GM12875 (cell line): Measurements from ENCODE around the gene SNX7.

ENCODE experiments used
- H3K4me3 ChIP-seq: one replicate; pipeline ENCODE4 v1.5.1; 2011; ENCODE audit warnings: low read depth, low read length, control low read depth
- TF ChIP-seq, protein P1 (sequence below): IDR thresholded peaks from 2 replicates; pipeline ENCODE4 v1.5.1; 2011; ENCODE audit warnings: low read depth, mild to moderate bottlenecking, control low read depth, inconsistent platforms, low read length, moderate library complexity, borderline replicate concordance; ENCODE audit not compliant: insufficient read depth

SNX7 gene

GRCh38 chr1:98733782-98734112 lies 72.2 kb downstream of the SNX7 start:
- no peak overlapping the region for H3K4me3 ChIP-seq
- TF ChIP-seq, protein P1, sequence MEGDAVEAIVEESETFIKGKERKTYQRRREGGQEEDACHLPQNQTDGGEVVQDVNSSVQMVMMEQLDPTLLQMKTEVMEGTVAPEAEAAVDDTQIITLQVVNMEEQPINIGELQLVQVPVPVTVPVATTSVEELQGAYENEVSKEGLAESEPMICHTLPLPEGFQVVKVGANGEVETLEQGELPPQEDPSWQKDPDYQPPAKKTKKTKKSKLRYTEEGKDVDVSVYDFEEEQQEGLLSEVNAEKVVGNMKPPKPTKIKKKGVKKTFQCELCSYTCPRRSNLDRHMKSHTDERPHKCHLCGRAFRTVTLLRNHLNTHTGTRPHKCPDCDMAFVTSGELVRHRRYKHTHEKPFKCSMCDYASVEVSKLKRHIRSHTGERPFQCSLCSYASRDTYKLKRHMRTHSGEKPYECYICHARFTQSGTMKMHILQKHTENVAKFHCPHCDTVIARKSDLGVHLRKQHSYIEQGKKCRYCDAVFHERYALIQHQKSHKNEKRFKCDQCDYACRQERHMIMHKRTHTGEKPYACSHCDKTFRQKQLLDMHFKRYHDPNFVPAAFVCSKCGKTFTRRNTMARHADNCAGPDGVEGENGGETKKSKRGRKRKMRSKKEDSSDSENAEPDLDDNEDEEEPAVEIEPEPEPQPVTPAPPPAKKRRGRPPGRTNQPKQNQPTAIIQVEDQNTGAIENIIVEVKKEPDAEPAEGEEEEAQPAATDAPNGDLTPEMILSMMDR = no peak

- no peak overlapping the region for H3K4me3 ChIP-seq
- TF ChIP-seq, protein P1 = no peak
Measured at GRCh38 chr1:98735756-98736155, 74.2 kb downstream of the SNX7 start.

GRCh38 chr1:98737835-98738234 lies 76.3 kb downstream of the SNX7 start:
- no peak overlapping the region for H3K4me3 ChIP-seq
- TF ChIP-seq, protein P1 = no peak

DNA sequence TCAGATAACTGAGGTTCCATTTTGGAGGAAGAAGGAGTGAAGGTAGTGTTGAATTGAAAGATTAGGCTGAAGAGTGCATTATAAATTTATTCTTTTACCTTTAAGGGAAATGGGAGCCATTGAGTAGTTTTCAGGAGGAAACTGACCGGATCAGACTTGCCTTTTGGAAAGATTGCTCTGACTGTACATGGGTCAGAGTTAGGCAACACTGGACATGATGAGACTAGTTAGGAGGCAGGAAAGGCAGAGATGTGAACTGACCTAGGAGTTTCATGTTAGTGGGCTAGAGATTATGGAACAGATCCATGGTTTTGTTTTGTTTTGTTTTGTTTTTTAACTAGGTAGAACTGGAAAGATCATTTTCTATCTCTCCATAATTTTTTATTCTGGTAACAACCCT lies 78.2 kb downstream of the SNX7 start:
- TF ChIP-seq, protein P1 = no peak

DNA sequence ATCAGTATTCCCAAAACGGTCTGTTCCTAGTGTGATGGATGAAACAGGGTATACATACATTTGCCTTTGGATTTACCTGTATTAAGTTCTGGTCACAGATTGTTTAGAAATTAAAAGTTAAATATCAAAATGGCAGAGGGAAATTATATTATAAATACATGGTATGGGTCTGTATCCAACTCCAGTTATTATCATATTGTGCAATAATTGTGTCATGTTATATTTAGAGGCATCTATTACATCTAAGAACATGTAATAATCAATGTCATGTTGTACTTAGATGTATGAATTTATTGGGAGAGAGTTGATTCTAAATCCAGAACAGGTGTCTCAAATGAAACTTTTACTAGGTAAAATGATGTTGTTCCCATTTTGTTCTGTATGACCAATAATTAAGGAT lies 79.6 kb downstream of the SNX7 start:
- no peak overlapping the region for H3K4me3 ChIP-seq

More for the DNA sequence above, 78.2 kb downstream of the SNX7 start:
- no peak overlapping the region for H3K4me3 ChIP-seq

DNA sequence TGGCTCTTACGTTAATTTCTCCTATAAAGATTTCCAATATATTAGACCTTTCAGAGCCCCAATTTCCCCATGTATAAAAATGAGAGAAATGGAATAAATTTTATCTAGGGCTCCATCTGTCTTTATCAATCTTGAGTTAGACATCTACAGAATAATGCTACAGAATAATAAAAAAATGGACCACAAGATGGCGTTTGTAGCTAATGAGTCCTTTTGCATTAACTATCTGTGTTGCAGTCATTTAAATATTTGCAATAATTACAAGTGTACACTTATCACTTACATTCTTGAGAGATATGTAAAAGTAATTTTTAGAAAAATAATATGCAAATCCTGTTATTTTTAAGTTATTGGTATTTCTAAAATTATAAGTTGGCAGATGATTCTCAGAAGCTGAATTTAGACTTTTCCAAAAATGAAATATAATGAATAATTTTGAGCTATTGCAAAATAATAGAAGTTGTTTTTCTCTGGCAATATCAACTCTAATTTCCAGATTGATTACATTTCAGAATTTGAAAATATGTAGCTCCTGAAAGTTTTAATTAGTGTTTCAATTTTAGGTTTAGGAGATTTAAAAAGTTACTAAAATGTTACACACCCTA lies 87.7 kb downstream of the SNX7 start:
- TF ChIP-seq, protein P1 = no peak
- H3K4me3 ChIP-seq = no peak overlapping the region

More for the DNA sequence above, 79.6 kb downstream of the SNX7 start:
- TF ChIP-seq, protein P1 = no peak

GRCh38 chr1:98754176-98754575 lies 92.7 kb downstream of the SNX7 start:
- TF ChIP-seq, protein P1 = no peak
- no peak overlapping the region for H3K4me3 ChIP-seq
